K562 (cell line): ENCODE data around the gene NTSR2. TPM values are rescaled to one million over a fixed set of nuclear protein-coding genes. Genes with fewer than 3 reads are reported as not detected.

Experiments used
- ATAC-seq: fragments of 200-7000 bp; cut with Tn5 transposase; 3 replicates; pipeline ENCODE4 v1.9.1; 2020; ENCODE audit warnings: moderate library complexity
- BruUV-seq: library from RNA; stranded (reverse); fragments of 400-500 nt; replicated peaks from 2 replicates; lab custom pipeline; 2021; lab: Mats Ljungman, UMichigan
- CTCF ChIA-PET: fragments of 300-600 bp; formaldehyde crosslinking; extraction: SDS; loops from one replicate; lab custom pipeline; 2021; ENCODE audit warnings: low intra/inter-chr PET ratio; lab: Yijun Ruan, JAX
- POLR2A ChIA-PET: fragments of 300-600, 350-650 bp; sonication (Branson Sonifier 250); formaldehyde crosslinking; extraction: SDS; loops from one replicate; lab custom pipeline; 2021; ENCODE audit warnings: antibody characterized with exemption, inconsistent platforms; lab: Yijun Ruan, JAX
- DNase-seq, 4 experiments: peaks; one replicate each; pipeline versions ENCODE4 v3.0.0 to v3.0.0-alpha.2; 2011 to 2018; ENCODE audit warnings: low spot score in 3 of 4, mixed read lengths in 3 of 4; ENCODE audit errors: extremely low read depth in 1 of 4
- FAIRE-seq: peaks from 2 replicates; lab custom pipeline; 2011; peaks lifted over from hg19 to GRCh38; lab: Jason Lieb, UNC
- H2AFZ ChIP-seq: 2 replicates; pipeline ENCODE4 v1.6.0; 2011; ENCODE audit warnings: low read depth, low read length, control low read depth, inconsistent platforms
- H3K27ac ChIP-seq: fragments of 200-600 bp; 3 replicates; pipeline ENCODE4 v1.8.0; 2011; ENCODE audit warnings: low read depth, mild to moderate bottlenecking, control low read depth, inconsistent platforms, low read length, moderate library complexity, mixed read lengths; ENCODE audit errors: extremely low read depth
- H3K27me3 ChIP-seq, 2 experiments: fragments of 300-600 bp in 1 of 2; 2 replicates in 1 of 2; 3 replicates in 1 of 2; pipeline versions ENCODE4 v1.6.0 to v1.8.0; 2011; ENCODE audit warnings: inconsistent platforms in 2 of 2, low read length in 2 of 2, mild to moderate bottlenecking in 1 of 2, mixed read lengths in 1 of 2, moderate library complexity in 1 of 2; ENCODE audit not compliant: control insufficient read depth in 2 of 2, insufficient read depth in 2 of 2
- H3K36me3 ChIP-seq: fragments of 300-600 bp; 3 replicates; pipeline ENCODE4 v1.8.0; 2011; ENCODE audit warnings: mild to moderate bottlenecking, low read length, inconsistent platforms; ENCODE audit not compliant: control insufficient read depth, insufficient read depth
- H3K4me1 ChIP-seq, 2 experiments: fragments of 200-600 bp in 1 of 2; replicated peaks in 1 of 2; 2 replicates in 1 of 2; 3 replicates in 1 of 2; pipeline versions ENCODE4 v1.5.1 to v1.8.0; 2011; ENCODE audit warnings: inconsistent platforms in 2 of 2, low read length in 2 of 2, mild to moderate bottlenecking in 1 of 2, mixed read lengths in 1 of 2, moderate library complexity in 1 of 2; ENCODE audit not compliant: control insufficient read depth in 2 of 2, insufficient read depth in 2 of 2
- H3K4me2 ChIP-seq: 2 replicates; pipeline ENCODE4 v1.6.1; 2011; ENCODE audit warnings: low read length, control low read depth, inconsistent platforms, mixed read lengths; ENCODE audit not compliant: insufficient read depth
- H3K4me3 ChIP-seq: fragments of 200-600 bp; sonication (generic), shearing (Covaris generic); 2 replicates; pipeline ENCODE4 v1.5.1; 2016; ENCODE audit warnings: control low read depth, inconsistent platforms
- H3K79me2 ChIP-seq: fragments of 200-600 bp; 3 replicates; pipeline ENCODE4 v1.8.0; 2011; ENCODE audit warnings: low read length, inconsistent platforms; ENCODE audit not compliant: control insufficient read depth, insufficient read depth
- H3K9ac ChIP-seq, 2 experiments: 2 replicates each; pipeline versions ENCODE4 v1.6.0 to v1.6.1; 2011; ENCODE audit warnings: low read depth in 2 of 2, low read length in 2 of 2, control low read depth in 1 of 2, inconsistent platforms in 1 of 2, mild to moderate bottlenecking in 1 of 2, mixed read lengths in 1 of 2; ENCODE audit not compliant: insufficient read depth in 1 of 2
- H3K9me1 ChIP-seq: one replicate; pipeline ENCODE4 v1.6.0; 2011; ENCODE audit warnings: inconsistent platforms, mild to moderate bottlenecking, low read length, moderate library complexity; ENCODE audit not compliant: control insufficient read depth, insufficient read depth
- H3K9me3 ChIP-seq: replicated peaks from 2 replicates; pipeline ENCODE4 v1.5.1; 2011; ENCODE audit warnings: low read depth, low read length, inconsistent platforms; ENCODE audit not compliant: control insufficient read depth, insufficient read depth
- H4K20me1 ChIP-seq: replicated peaks from 2 replicates; pipeline ENCODE4 v1.6.1; 2011; ENCODE audit warnings: low read length, inconsistent platforms, mixed read lengths; ENCODE audit not compliant: control insufficient read depth, insufficient read depth
- ATF6 ChIP-seq: sonication (generic); formaldehyde crosslinking; IDR thresholded peaks from 2 replicates; pipeline ENCODE4 v1.4.0; 2020; ENCODE audit warnings: mild to moderate bottlenecking, missing genetic modification reagents
- ATF7 ChIP-seq: fragments of 450-650 bp; IDR thresholded peaks from 2 replicates; pipeline ENCODE4 v1.7.1; 2014; ENCODE audit warnings: mild to moderate bottlenecking, moderate library complexity
- ELF4 ChIP-seq: fragments of 450-650 bp; formaldehyde crosslinking; IDR thresholded peaks from 2 replicates; pipeline ENCODE4 v1.4.0; 2022; ENCODE audit warnings: missing genetic modification characterization
- ZNF263 ChIP-seq: sonication (generic); formaldehyde crosslinking; IDR thresholded peaks from 2 replicates; pipeline ENCODE4 v1.8.0; 2022; ENCODE audit warnings: mild to moderate bottlenecking, missing genetic modification reagents, borderline replicate concordance
- ZNF41 ChIP-seq: fragments of 250-450 bp; sonication (Bioruptor Pico); conservative IDR thresholded peaks from 2 replicates; pipeline ENCODE4 v1.4.0; 2020; ENCODE audit warnings: mild to moderate bottlenecking
- WGBS: fragments of 100-300 bp; shearing (Covaris generic); methylation state at CpG from one replicate; pipeline ENCODE4 v1.1.6; 2016; ENCODE audit warnings: low coverage, mixed read lengths; ENCODE audit not compliant: insufficient coverage; ENCODE audit errors: missing lambda C conversion rate; 5-methylcytosine and 5-hydroxymethylcytosine counted together
- in situ Hi-C: fragments of 300-500 bp; cut with MboI; formaldehyde crosslinking; loops from 4 replicates; pipeline ENCODE4 v1.15.0; 2018; ENCODE audit warnings: inconsistent platforms, mixed read lengths
- intact Hi-C: fragments of 100-400 bp; cut with micrococcal nuclease; formaldehyde crosslinking; loops from 2 replicates; pipeline ENCODE4 v1.14.2; 2022
- polyA plus RNA-seq, 8 experiments: library from polyadenylated mRNA; depleted of rRNA in 4 of 8; stranded (reverse) in 5 of 8; unstranded in 3 of 8; fragments of >200 nt; fragmentation: Nextera tagmentation in 2 of 8; fragmentation: Illumina TruSeq in 1 of 8; extraction: Ambion mirVana in 2 of 8; extraction: Trizol in 1 of 8; gene quantifications; 2 replicates each; pipeline versions ENCODE4 v1.2.1 to v1.2.3, GENCODE V29; 2011 to 2014; ENCODE audit warnings: inconsistent platforms in 1 of 8, missing spikeins in 1 of 8
- total RNA-seq, 7 experiments: library from RNA; depleted of rRNA in 6 of 7; stranded (reverse); fragments of >200 nt in 6 of 7; fragmentation: Illumina TruSeq in 2 of 7; extraction: Trizol in 2 of 7; gene quantifications; 2 replicates each; pipeline versions ENCODE4 v1.2.1 to v1.2.3, GENCODE V29; 2011 to 2021; ENCODE audit warnings: low replicate concordance in 1 of 7

The NTSR2 gene
- total and polyA plus RNA-seq, 9 of the 15 experiments (the other 6 are each of a cell fraction or from before 2014, with no cell fraction given): not detected

- ChIA-PET CTCF (no interaction called here), POLR2A (interaction anchor here (0.6 kb wide), 1 partner anchor 29 kb away, joined by 3 read pairs; no protein-coding TSS in a partner anchor)
- BruUV-seq: no TSS peak
- ATAC-seq: peak; percentile 54; the same call in 2 of the 3 replicates
- no peak overlapping the region for H2AFZ ChIP-seq
- peaks cover 64 to 83% of the 10 kb centered on the region in 2 experiments for H3K27me3 ChIP-seq
- intact Hi-C loops: no loop called here
- no peaks in the 10 kb centered on the region for H3K9me3 ChIP-seq
- H3K79me2 ChIP-seq: no peaks in the 10 kb centered on the region
- H4K20me1 ChIP-seq: peaks cover 14% of the 10 kb centered on the region; the same call in 1 of the 2 replicates
- no peak for TF ChIP-seq ZNF41
- TF ChIP-seq ELF4 (CRISPR knock-in tag): no peak
- peak; percentile 73; the same call in 1 of the 2 replicates for TF ChIP-seq ZNF263 (CRISPR knock-in tag)
- TF ChIP-seq ATF7: no peak
- no peak for TF ChIP-seq ATF6
- in situ Hi-C loops: no loop called here
- WGBS: 9% methylated on average over 33 of the region's 33 CpGs
- H3K9me1 ChIP-seq: no peaks in the 10 kb centered on the region
- peaks cover 0 to 11% of the 10 kb centered on the region in 2 experiments; a peak in 2 of 5 replicates for H3K4me1 ChIP-seq
- no peaks in the 10 kb centered on the region for H3K36me3 ChIP-seq
- no peak overlapping the region for H3K27ac ChIP-seq
- H3K9ac ChIP-seq: no peak overlapping the region
- FAIRE-seq: no peak
- no peak overlapping the region for H3K4me3 ChIP-seq
- no peak overlapping the region for H3K4me2 ChIP-seq
- DNase-seq: no peak
These were observed 51.8 kb downstream of the NTSR2 start for GRCh38 chr2:11617984-11618707.
